ENCODE data around the gene OSBPL3.

DNA sequence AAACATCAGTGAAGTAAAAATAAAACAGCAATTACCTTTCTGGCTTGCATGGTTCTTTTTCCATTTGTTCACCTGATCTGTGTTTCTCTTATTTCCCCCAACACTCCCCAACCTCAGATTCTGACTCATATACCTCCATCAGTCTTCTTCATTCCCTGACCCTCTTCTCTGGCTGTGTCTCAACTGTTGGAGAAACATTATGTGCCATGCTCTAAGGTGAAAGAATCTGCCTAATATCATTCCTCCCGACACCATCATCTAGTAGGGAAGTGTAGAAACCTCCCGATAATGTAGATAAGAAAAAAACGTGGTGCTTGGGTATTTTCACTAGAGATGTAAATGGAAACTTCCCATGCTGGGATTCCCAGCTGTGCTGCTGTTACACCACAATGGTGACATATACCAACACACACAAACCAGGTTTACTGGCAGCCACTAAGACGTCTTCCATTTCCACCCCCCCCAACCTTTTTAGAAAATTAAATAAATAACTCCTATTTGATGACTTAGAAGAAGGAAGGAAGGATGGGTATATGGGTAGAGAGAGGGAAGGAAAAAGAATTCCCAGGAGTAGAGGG lies 63.4 kb downstream of the OSBPL3 start:
- TF ChIP-seq, protein P1, sequence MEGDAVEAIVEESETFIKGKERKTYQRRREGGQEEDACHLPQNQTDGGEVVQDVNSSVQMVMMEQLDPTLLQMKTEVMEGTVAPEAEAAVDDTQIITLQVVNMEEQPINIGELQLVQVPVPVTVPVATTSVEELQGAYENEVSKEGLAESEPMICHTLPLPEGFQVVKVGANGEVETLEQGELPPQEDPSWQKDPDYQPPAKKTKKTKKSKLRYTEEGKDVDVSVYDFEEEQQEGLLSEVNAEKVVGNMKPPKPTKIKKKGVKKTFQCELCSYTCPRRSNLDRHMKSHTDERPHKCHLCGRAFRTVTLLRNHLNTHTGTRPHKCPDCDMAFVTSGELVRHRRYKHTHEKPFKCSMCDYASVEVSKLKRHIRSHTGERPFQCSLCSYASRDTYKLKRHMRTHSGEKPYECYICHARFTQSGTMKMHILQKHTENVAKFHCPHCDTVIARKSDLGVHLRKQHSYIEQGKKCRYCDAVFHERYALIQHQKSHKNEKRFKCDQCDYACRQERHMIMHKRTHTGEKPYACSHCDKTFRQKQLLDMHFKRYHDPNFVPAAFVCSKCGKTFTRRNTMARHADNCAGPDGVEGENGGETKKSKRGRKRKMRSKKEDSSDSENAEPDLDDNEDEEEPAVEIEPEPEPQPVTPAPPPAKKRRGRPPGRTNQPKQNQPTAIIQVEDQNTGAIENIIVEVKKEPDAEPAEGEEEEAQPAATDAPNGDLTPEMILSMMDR (IDR thresholded peaks at IDR 0.05 in 4 of 5, conservative IDR thresholded peaks at IDR 0.05 in 1 of 5): no peak
- TF ChIP-seq POLR2A (IDR thresholded peaks at IDR 0.05): no peak

Data from gastrocnemius medialis (tissue), 4 donors.